RWPE1 (cell line): ENCODE data around the gene NAPA.

Source experiments
- CTCF ChIA-PET: fragments of 350-600 bp; sonication (Branson Sonifier 250); formaldehyde crosslinking; extraction: SDS; loops from one replicate; lab custom pipeline; 2021; lab: Yijun Ruan, JAX
- POLR2A ChIA-PET: fragments of 400-600 bp; formaldehyde crosslinking; extraction: SDS; loops from one replicate; lab custom pipeline; 2020; ENCODE audit warnings: antibody characterized with exemption; ENCODE audit not compliant: low non-redundant PET; lab: Yijun Ruan, JAX
- DNase-seq: peaks from one replicate; pipeline ENCODE4 v3.0.0; 2012; ENCODE audit warnings: low spot score
- H3K27ac ChIP-seq: fragments of 450-650 bp; 2 replicates; pipeline ENCODE4 v1.5.1; 2017
- TF ChIP-seq, protein P1 (sequence below): fragments of 450-650 bp; conservative IDR thresholded peaks from 2 replicates; pipeline ENCODE4 v1.5.1; 2017; ENCODE audit warnings: low read depth, mild to moderate bottlenecking

The NAPA gene

DNA sequence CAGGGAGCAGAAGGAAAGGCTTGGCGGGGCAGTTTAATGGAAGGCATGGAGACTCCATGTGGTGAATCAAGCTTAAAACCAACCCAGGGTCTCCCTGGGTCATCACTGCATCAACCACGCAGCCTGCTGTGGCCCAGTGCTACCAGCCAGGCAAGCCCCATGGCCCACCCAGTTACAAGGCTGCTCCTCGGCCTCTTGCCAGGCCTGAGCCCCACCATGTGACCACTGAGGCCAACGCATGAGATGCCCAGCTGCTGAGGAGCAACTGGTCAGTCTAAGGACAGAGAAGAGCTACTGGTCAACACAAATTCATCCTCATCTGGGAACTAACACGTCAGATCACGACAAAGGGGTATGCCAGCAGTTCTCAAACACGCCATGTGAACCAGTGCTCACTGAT is 15.5 kb downstream of the NAPA start:
- TF ChIP-seq, protein P1, sequence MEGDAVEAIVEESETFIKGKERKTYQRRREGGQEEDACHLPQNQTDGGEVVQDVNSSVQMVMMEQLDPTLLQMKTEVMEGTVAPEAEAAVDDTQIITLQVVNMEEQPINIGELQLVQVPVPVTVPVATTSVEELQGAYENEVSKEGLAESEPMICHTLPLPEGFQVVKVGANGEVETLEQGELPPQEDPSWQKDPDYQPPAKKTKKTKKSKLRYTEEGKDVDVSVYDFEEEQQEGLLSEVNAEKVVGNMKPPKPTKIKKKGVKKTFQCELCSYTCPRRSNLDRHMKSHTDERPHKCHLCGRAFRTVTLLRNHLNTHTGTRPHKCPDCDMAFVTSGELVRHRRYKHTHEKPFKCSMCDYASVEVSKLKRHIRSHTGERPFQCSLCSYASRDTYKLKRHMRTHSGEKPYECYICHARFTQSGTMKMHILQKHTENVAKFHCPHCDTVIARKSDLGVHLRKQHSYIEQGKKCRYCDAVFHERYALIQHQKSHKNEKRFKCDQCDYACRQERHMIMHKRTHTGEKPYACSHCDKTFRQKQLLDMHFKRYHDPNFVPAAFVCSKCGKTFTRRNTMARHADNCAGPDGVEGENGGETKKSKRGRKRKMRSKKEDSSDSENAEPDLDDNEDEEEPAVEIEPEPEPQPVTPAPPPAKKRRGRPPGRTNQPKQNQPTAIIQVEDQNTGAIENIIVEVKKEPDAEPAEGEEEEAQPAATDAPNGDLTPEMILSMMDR, result no peak
- CTCF ChIA-PET, result interaction anchor here (0.5 to 1.2 kb wide), 4 partner anchors 16 to 1831 kb away, joined by 3 to 4 read pairs (median 3); partner anchors contain the start of genes GIPR and KPTN
- no peak for DNase-seq
- POLR2A ChIA-PET, result no interaction called here
- peak overlapping the region; percentile 56; the same call in 1 of the 2 replicates for H3K27ac ChIP-seq

DNA sequence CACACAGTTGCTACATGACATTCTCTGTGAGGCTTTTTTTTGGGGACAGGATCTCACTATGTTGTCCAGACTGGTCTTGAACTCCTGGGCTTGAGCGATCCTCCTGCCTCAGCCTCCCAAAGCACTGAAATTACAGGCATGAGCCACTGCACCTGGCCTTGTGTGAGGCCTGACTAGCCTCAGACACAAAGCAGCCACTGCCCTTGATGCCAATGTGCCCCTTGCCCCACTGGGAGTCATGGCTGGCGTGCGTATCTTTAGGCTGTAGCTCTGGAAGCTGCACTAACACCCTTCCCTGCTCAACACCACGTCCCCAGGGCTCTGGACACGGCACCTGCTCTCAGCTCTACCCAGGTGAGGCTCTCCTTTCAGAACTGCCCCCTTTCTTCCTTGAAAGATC is 16.3 kb downstream of the NAPA start:
- CTCF ChIA-PET, result interaction anchor here (1.2 kb wide), 1 partner anchor 15 kb away, joined by 3 read pairs; the partner anchor contains the start of gene KPTN
- peak overlapping the region; percentile 56; the same call in 1 of the 2 replicates for H3K27ac ChIP-seq
- TF ChIP-seq, protein P1, result no peak
- POLR2A ChIA-PET, result no interaction called here
- DNase-seq, result no peak

DNA sequence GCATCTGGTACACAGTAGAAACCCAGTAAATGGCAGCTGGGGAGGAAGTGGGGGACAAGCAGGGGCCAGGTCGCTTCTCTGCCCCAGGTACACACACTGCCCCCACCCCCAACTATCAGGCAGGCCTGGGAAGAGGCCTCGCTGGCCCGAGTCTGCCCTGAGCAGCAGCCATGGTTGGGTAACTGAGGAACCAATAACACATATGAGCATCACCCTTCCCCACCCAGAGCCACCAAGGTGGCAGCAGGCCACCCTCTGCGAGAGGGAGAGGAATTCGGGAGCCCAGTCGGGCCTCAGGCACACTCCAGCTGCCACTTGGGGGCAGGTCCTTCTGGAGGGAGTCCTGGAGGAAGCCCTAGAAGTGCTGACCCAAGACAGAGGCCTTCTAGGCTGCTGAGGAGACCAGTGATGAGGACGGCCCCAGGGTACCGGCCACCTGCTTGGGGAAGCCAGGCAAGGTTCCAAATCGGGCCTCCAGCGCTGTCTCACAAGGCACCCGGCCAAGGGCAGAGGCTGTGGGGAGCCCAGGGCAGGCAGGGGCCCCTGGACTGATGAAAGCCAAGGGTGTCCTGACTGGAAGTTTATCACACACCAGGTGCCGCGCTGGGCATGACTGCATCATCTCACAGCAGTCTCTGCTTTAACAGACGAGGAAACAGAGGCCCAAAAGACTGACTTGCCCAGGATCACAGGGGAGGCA is 16.9 kb downstream of the NAPA start:
- TF ChIP-seq, protein P1, result no peak
- ChIA-PET POLR2A (no interaction called here), CTCF (interaction anchor here (0.6 to 1.2 kb wide), 2 partner anchors 14 to 124 kb away, joined by 3 read pairs; partner anchors contain the start of gene KPTN)
- no peak for DNase-seq
- peak overlapping the region; percentile 56; the same call in 1 of the 2 replicates for H3K27ac ChIP-seq

DNA sequence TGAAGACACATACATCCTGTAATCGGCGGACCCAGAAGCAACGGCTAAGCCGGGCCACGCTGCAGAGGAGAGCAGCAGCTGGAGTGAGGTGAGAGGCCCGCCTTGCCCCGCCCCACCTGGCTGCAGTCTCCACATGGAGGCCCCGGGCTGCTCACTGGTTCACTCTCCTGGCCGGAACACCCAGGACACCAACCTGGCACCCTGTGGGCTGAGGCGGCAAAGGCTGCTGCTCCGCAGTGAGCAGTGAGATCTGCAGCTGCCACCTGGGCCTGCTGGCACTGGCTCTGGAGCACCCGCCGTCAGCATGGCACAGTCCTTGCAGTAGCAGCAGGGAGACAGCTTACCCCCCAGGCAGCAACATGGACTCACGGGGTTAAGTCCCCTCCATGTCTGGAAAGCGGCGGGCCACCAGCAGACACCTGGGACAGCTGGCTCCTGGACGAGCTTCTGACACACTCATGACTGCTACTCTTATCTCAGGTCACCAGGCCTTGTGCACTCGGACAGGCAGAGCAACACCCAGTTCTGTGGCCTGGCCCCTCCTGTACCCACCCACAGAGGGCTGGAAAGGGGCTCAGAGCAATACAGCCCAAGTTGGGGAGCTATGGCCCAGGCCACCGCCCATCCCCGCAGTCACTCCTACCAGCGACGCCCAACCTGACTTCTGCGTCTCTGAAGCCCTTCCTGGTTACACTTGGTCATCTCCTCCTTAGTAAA is 17.7 kb downstream of the NAPA start:
- ChIA-PET POLR2A (no interaction called here), CTCF (interaction anchor here (0.6 to 0.8 kb wide), 3 partner anchors 125 to 997 kb away, joined by 3 to 9 read pairs (median 3); no protein-coding TSS in a partner anchor)
- TF ChIP-seq, protein P1, result no peak
- peak overlapping the region; percentile 56; the same call in 1 of the 2 replicates for H3K27ac ChIP-seq
- no peak for DNase-seq

GRCh38 chr19:47495478-47496372 is 19.1 kb downstream of the NAPA start:
- peak overlapping the region; percentile 56 for H3K27ac ChIP-seq
- ChIA-PET POLR2A (no interaction called here), CTCF (interaction anchor here (0.7 to 1.4 kb wide), 5 partner anchors 12 to 998 kb away, joined by 3 to 4 read pairs (median 3); partner anchors contain the start of gene KPTN)
- no peak for DNase-seq
- TF ChIP-seq, protein P1, result no peak
